HEK293 (cell line): Measurements from ENCODE around the gene DMD.

ENCODE experiments used
- CTCF ChIA-PET: fragments of 350-600 bp; formaldehyde crosslinking; extraction: SDS; loops from one replicate; lab custom pipeline; 2021; ENCODE audit warnings: antibody characterized with exemption; lab: Yijun Ruan, JAX
- POLR2A ChIA-PET: fragments of 300-600 bp; formaldehyde crosslinking; extraction: SDS; loops from one replicate; lab custom pipeline; 2020; ENCODE audit warnings: antibody characterized with exemption, inconsistent platforms; lab: Yijun Ruan, JAX
- H3K27ac ChIP-seq: fragments of 200-500 bp; sonication (Bioruptor generic); 2 replicates; pipeline ENCODE4 v1.5.1; 2014; ENCODE audit warnings: low read depth, low read length, control low read depth, inconsistent platforms; ENCODE audit errors: extremely low read depth
- H3K36me3 ChIP-seq, 2 experiments: fragments of 200-500 bp in 1 of 2; sonication (Bioruptor generic) in 1 of 2; 1 replicate in 1 of 2; 2 replicates in 1 of 2; pipeline ENCODE4 v1.5.1; 2014 to 2017; ENCODE audit warnings: inconsistent platforms in 2 of 2, low read length in 2 of 2; ENCODE audit not compliant: control insufficient read depth in 2 of 2, insufficient read depth in 1 of 2
- H3K4me1 ChIP-seq: fragments of 200-500 bp; sonication (Bioruptor generic); 2 replicates; pipeline ENCODE4 v1.5.1; 2014; ENCODE audit warnings: mild to moderate bottlenecking, low read length, inconsistent platforms; ENCODE audit not compliant: control insufficient read depth, insufficient read depth
- H3K4me3 ChIP-seq: 2 replicates; pipeline ENCODE4 v1.5.1; 2011; ENCODE audit warnings: low read depth, mild to moderate bottlenecking, control low read depth, low read length, moderate library complexity
- H3K9me3 ChIP-seq: fragments of 200-500 bp; sonication (Bioruptor generic); 2 replicates; pipeline ENCODE4 v1.5.1; 2014; ENCODE audit warnings: low read depth, low read length, inconsistent platforms; ENCODE audit not compliant: control insufficient read depth, insufficient read depth
- HOXA7 ChIP-seq: sonication (generic); formaldehyde crosslinking; IDR thresholded peaks from 2 replicates; pipeline ENCODE4 v1.8.1; 2022; ENCODE audit warnings: missing genetic modification reagents, borderline replicate concordance
- MYNN ChIP-seq: fragments of 450-650 bp; formaldehyde crosslinking; IDR thresholded peaks from 2 replicates; pipeline ENCODE4 v1.5.1; 2016; ENCODE audit warnings: missing biosample characterization, missing genetic modification characterization, borderline replicate concordance
- SCRT1 ChIP-seq: fragments of 450-650 bp; formaldehyde crosslinking; IDR thresholded peaks from 2 replicates; pipeline ENCODE4 v1.5.1; 2016; ENCODE audit warnings: missing biosample characterization, missing genetic modification characterization, borderline replicate concordance
- TSHZ1 ChIP-seq: fragments of 450-650 bp; formaldehyde crosslinking; IDR thresholded peaks from 2 replicates; pipeline ENCODE4 v1.5.1; 2016; ENCODE audit warnings: missing biosample characterization, missing genetic modification characterization, borderline replicate concordance
- ZNF114 ChIP-seq: fragments of 450-650 bp; formaldehyde crosslinking; IDR thresholded peaks from 2 replicates; pipeline ENCODE4 v1.5.0; 2017; ENCODE audit warnings: missing biosample characterization, missing genetic modification characterization
- ZNF174 ChIP-seq: fragments of 450-650 bp; formaldehyde crosslinking; IDR thresholded peaks from 2 replicates; pipeline ENCODE4 v1.5.0; 2017; ENCODE audit warnings: missing biosample characterization, mild to moderate bottlenecking, missing genetic modification characterization
- ZNF274 ChIP-seq, 2 experiments: fragments of 200-500 bp in 1 of 2; fragments of 450-650 bp in 1 of 2; sonication (Bioruptor generic) in 1 of 2; formaldehyde crosslinking in 1 of 2; IDR thresholded peaks; 2 replicates each; pipeline versions ENCODE4 v1.5.1 to v1.6.1; 2014 to 2016; ENCODE audit warnings: borderline replicate concordance in 1 of 2, inconsistent platforms in 1 of 2, low read length in 1 of 2, missing biosample characterization in 1 of 2, missing genetic modification characterization in 1 of 2
- ZNF335 ChIP-seq: fragments of 450-650 bp; formaldehyde crosslinking; conservative IDR thresholded peaks from 2 replicates; pipeline ENCODE4 v1.5.1; 2016; ENCODE audit warnings: missing biosample characterization, missing genetic modification characterization
- ZNF48 ChIP-seq: fragments of 450-650 bp; formaldehyde crosslinking; IDR thresholded peaks from 2 replicates; pipeline ENCODE4 v1.5.1; 2016; ENCODE audit warnings: missing biosample characterization, missing genetic modification characterization
- ZNF555 ChIP-seq: fragments of 450-650 bp; formaldehyde crosslinking; conservative IDR thresholded peaks from 2 replicates; pipeline ENCODE4 v1.5.1; 2017; ENCODE audit warnings: missing biosample characterization, mild to moderate bottlenecking, missing genetic modification characterization, inconsistent platforms
- ZNF658 ChIP-seq: fragments of 450-650 bp; formaldehyde crosslinking; IDR thresholded peaks from 2 replicates; pipeline ENCODE4; 2016; ENCODE audit warnings: missing biosample characterization, missing genetic modification characterization
- ZNF76 ChIP-seq: fragments of 450-650 bp; formaldehyde crosslinking; IDR thresholded peaks from 2 replicates; pipeline ENCODE4; 2016; ENCODE audit warnings: low read depth, missing biosample characterization, missing genetic modification characterization, borderline replicate concordance
- ZSCAN18 ChIP-seq: fragments of 450-650 bp; formaldehyde crosslinking; IDR thresholded peaks from 2 replicates; pipeline ENCODE4 v1.5.1; 2016; ENCODE audit warnings: missing biosample characterization, missing genetic modification characterization
- ZSCAN23 ChIP-seq: fragments of 450-650 bp; formaldehyde crosslinking; IDR thresholded peaks from 2 replicates; pipeline ENCODE4 v1.5.1; 2016; ENCODE audit warnings: missing biosample characterization, missing genetic modification characterization
- TF ChIP-seq, protein P1 (sequence below): fragments of 450-650 bp; formaldehyde crosslinking; IDR thresholded peaks from 2 replicates; pipeline ENCODE4 v1.5.1; 2016; ENCODE audit warnings: missing biosample characterization, missing genetic modification characterization, borderline replicate concordance
- TF ChIP-seq, protein P2 (sequence below): fragments of 450-650 bp; formaldehyde crosslinking; IDR thresholded peaks from 2 replicates; pipeline ENCODE4 v1.5.1; 2016; ENCODE audit warnings: missing biosample characterization, missing genetic modification characterization, low read depth
- TF ChIP-seq, protein P3 (sequence below): fragments of 450-650 bp; formaldehyde crosslinking; IDR thresholded peaks from 2 replicates; pipeline ENCODE4 v1.5.1; 2016; ENCODE audit warnings: missing biosample characterization, missing genetic modification characterization
- TF ChIP-seq, protein P4 (sequence below): fragments of 450-650 bp; IDR thresholded peaks from 2 replicates; pipeline ENCODE4 v1.5.1; 2018; ENCODE audit warnings: missing biosample characterization, mild to moderate bottlenecking, missing genetic modification characterization

The DMD gene

DNA sequence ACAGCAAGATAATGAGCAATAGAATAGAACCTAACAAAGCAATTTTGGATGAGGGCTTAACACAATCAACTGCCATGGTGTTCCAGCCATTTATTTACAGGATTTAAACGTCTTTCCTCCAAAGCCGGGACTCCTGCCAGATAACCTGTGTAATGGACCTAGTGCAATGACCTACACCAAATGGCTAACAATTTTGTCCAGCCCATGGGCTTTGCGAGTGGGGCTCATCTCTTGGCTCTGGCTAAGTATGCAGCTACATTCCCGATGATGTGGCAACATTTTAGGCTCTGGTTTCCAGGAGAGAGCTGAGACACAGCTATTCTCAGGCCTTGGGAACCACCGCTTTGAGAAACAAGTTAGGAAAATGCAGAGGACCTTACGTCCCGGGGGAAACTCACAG lies 1317.2 kb downstream of the DMD start:
- H3K9me3 ChIP-seq, result no peaks in the 10 kb centered on the region; the same call in 1 of the 2 replicates
- CTCF ChIA-PET, result no interaction called here
- H3K4me3 ChIP-seq, result no peak overlapping the region
- H3K27ac ChIP-seq, result no peak overlapping the region
- TF ChIP-seq, protein P1, sequence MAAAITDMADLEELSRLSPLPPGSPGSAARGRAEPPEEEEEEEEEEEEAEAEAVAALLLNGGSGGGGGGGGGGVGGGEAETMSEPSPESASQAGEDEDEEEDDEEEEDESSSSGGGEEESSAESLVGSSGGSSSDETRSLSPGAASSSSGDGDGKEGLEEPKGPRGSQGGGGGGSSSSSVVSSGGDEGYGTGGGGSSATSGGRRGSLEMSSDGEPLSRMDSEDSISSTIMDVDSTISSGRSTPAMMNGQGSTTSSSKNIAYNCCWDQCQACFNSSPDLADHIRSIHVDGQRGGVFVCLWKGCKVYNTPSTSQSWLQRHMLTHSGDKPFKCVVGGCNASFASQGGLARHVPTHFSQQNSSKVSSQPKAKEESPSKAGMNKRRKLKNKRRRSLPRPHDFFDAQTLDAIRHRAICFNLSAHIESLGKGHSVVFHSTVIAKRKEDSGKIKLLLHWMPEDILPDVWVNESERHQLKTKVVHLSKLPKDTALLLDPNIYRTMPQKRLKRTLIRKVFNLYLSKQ (tag by site-specific recombination), result no peak
- TF ChIP-seq ZSCAN23 (tag by site-specific recombination) (no peak), ZNF48 (tag by site-specific recombination) (no peak), MYNN (tag by site-specific recombination) (no peak), ZNF274 (IDR thresholded peaks at IDR 0.05; ENCODE audit: low read length) (no peak), ZNF274 (tag by site-specific recombination; IDR thresholded peaks at IDR 0.05; ENCODE audit: borderline replicate concordance) (no peak), ZNF335 (tag by site-specific recombination) (no peak), TSHZ1 (tag by site-specific recombination) (no peak), SCRT1 (no peak), ZNF76 (tag by site-specific recombination) (no peak), ZNF658 (tag by site-specific recombination) (no peak), ZSCAN18 (tag by site-specific recombination) (no peak), ZNF114 (tag by site-specific recombination) (no peak), HOXA7 (CRISPR knock-in tag) (no peak), ZNF555 (tag by site-specific recombination) (no peak), ZNF174 (no peak)
- TF ChIP-seq, protein P2, sequence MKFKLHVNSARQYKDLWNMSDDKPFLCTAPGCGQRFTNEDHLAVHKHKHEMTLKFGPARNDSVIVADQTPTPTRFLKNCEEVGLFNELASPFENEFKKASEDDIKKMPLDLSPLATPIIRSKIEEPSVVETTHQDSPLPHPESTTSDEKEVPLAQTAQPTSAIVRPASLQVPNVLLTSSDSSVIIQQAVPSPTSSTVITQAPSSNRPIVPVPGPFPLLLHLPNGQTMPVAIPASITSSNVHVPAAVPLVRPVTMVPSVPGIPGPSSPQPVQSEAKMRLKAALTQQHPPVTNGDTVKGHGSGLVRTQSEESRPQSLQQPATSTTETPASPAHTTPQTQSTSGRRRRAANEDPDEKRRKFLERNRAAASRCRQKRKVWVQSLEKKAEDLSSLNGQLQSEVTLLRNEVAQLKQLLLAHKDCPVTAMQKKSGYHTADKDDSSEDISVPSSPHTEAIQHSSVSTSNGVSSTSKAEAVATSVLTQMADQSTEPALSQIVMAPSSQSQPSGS, result no peak
- TF ChIP-seq, protein P3, sequence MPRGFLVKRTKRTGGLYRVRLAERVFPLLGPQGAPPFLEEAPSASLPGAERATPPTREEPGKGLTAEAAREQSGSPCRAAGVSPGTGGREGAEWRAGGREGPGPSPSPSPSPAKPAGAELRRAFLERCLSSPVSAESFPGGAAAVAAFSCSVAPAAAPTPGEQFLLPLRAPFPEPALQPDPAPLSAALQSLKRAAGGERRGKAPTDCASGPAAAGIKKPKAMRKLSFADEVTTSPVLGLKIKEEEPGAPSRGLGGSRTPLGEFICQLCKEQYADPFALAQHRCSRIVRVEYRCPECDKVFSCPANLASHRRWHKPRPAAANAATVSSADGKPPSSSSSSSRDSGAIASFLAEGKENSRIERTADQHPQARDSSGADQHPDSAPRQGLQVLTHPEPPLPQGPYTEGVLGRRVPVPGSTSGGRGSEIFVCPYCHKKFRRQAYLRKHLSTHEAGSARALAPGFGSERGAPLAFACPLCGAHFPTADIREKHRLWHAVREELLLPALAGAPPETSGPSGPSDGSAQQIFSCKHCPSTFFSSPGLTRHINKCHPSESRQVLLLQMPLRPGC (tag by site-specific recombination), result no peak
- TF ChIP-seq, protein P4, sequence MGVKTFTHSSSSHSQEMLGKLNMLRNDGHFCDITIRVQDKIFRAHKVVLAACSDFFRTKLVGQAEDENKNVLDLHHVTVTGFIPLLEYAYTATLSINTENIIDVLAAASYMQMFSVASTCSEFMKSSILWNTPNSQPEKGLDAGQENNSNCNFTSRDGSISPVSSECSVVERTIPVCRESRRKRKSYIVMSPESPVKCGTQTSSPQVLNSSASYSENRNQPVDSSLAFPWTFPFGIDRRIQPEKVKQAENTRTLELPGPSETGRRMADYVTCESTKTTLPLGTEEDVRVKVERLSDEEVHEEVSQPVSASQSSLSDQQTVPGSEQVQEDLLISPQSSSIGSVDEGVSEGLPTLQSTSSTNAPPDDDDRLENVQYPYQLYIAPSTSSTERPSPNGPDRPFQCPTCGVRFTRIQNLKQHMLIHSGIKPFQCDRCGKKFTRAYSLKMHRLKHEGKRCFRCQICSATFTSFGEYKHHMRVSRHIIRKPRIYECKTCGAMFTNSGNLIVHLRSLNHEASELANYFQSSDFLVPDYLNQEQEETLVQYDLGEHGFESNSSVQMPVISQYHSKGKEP (tag by site-specific recombination), result no peak
- H3K36me3 ChIP-seq, result no peaks in the 10 kb centered on the region
- peaks cover 2% of the 10 kb centered on the region; the same call in 1 of the 2 replicates for H3K4me1 ChIP-seq
- POLR2A ChIA-PET, result no interaction called here
